Endodermal cell (in vitro differentiated cells): ENCODE data around the gene RTCB. TPM values are rescaled to one million over a fixed set of nuclear protein-coding genes. Genes with fewer than 3 reads are reported as not detected.

Experiments
- DNase-seq: peaks from one replicate; pipeline ENCODE4 v3.0.0-alpha.2; 2017
- H3K27ac ChIP-seq: 2 replicates; pipeline ENCODE4 v1.5.1; 2013; ENCODE audit warnings: mild to moderate bottlenecking, low read depth, low read length, moderate library complexity
- H3K27me3 ChIP-seq: 2 replicates; pipeline ENCODE4 v1.6.1; 2013; ENCODE audit warnings: mild to moderate bottlenecking, low read length, moderate library complexity; ENCODE audit not compliant: insufficient read depth, control insufficient read depth, poor library complexity, severe bottlenecking
- H3K36me3 ChIP-seq: 2 replicates; pipeline ENCODE4 v1.7.0; 2013; ENCODE audit warnings: mild to moderate bottlenecking, low read length, moderate library complexity; ENCODE audit not compliant: control insufficient read depth, insufficient read depth
- H3K4me1 ChIP-seq: one replicate; pipeline ENCODE4 v1.7.0; 2013; ENCODE audit warnings: low read length; ENCODE audit not compliant: control insufficient read depth, insufficient read depth
- H3K4me3 ChIP-seq: 2 replicates; pipeline ENCODE4 v1.5.1; 2013; ENCODE audit warnings: mild to moderate bottlenecking, low read length, moderate library complexity
- H3K9ac ChIP-seq: 2 replicates; pipeline ENCODE4 v1.6.1; 2013; ENCODE audit warnings: mild to moderate bottlenecking, low read length, moderate library complexity; ENCODE audit not compliant: poor library complexity, severe bottlenecking; ENCODE audit errors: extremely low read depth
- H3K9me3 ChIP-seq: 2 replicates; pipeline ENCODE4 v1.6.1; 2013; ENCODE audit warnings: mild to moderate bottlenecking, low read length, moderate library complexity; ENCODE audit not compliant: control insufficient read depth
- H3K27ac Mint-ChIP-seq: 2 replicates; pipeline ENCODE4 v1.8.0; 2020; ENCODE audit warnings: mixed read lengths
- H3K27me3 Mint-ChIP-seq: 2 replicates; pipeline ENCODE4 v1.8.0; 2021; ENCODE audit warnings: mild to moderate bottlenecking, mixed read lengths; ENCODE audit not compliant: insufficient read depth
- H3K36me3 Mint-ChIP-seq: 2 replicates; pipeline ENCODE4 v1.8.0; 2020; ENCODE audit warnings: low read depth, mixed read lengths
- H3K4me1 Mint-ChIP-seq: 2 replicates; pipeline ENCODE4 v1.8.0; 2020; ENCODE audit warnings: mixed read lengths
- H3K4me3 Mint-ChIP-seq: 2 replicates; pipeline ENCODE4 v1.8.0; 2020; ENCODE audit warnings: mild to moderate bottlenecking, moderate library complexity, mixed read lengths
- H3K9me3 Mint-ChIP-seq: 2 replicates; pipeline ENCODE4 v1.8.0; 2020; ENCODE audit warnings: mild to moderate bottlenecking, mixed read lengths
- WGBS, 2 experiments: methylation state at CpG; one replicate each; pipeline versions ENCODE4 v1.1.5 to v1.1.7; 2013; ENCODE audit warnings: missing lambda C conversion rate in 2 of 2, mixed read lengths in 1 of 2; ENCODE audit not compliant: insufficient coverage in 1 of 2, insufficient read length in 1 of 2; 5-methylcytosine and 5-hydroxymethylcytosine counted together
- total RNA-seq, 2 donors: library from RNA; stranded (reverse); fragmentation: NEBNext Ultra II Directional in 1 of 2; extraction: Animal tissue kit (Norgen Biotek cat#: 25700) in 1 of 2; gene quantifications; 2 replicates in 1 of 2; 3 replicates in 1 of 2; pipeline ENCODE4 v1.2.1, GENCODE V29; 2021
- TF ChIP-seq, protein P1 (sequence below): fragments of 200-600 bp; sonication (generic); conservative IDR thresholded peaks from 2 replicates; pipeline ENCODE4 v1.5.0; 2021; ENCODE audit warnings: antibody characterized with exemption, mild to moderate bottlenecking

RTCB gene
- total RNA-seq, 2 donors from 2014 or later, result 113 to 126 TPM

GRCh38 chr22:32421484-32421883, 9.4 kb upstream of the RTCB start:
- H3K9ac ChIP-seq, result no peak overlapping the region
- H3K36me3 Mint-ChIP-seq, result no peaks in the 10 kb centered on the region
- no peak overlapping the region for H3K27ac Mint-ChIP-seq
- no peak overlapping the region for H3K4me3 Mint-ChIP-seq
- H3K4me1 ChIP-seq, result no peaks in the 10 kb centered on the region
- H3K4me1 Mint-ChIP-seq, result no peaks in the 10 kb centered on the region
- H3K27ac ChIP-seq, result no peak overlapping the region
- TF ChIP-seq, protein P1, sequence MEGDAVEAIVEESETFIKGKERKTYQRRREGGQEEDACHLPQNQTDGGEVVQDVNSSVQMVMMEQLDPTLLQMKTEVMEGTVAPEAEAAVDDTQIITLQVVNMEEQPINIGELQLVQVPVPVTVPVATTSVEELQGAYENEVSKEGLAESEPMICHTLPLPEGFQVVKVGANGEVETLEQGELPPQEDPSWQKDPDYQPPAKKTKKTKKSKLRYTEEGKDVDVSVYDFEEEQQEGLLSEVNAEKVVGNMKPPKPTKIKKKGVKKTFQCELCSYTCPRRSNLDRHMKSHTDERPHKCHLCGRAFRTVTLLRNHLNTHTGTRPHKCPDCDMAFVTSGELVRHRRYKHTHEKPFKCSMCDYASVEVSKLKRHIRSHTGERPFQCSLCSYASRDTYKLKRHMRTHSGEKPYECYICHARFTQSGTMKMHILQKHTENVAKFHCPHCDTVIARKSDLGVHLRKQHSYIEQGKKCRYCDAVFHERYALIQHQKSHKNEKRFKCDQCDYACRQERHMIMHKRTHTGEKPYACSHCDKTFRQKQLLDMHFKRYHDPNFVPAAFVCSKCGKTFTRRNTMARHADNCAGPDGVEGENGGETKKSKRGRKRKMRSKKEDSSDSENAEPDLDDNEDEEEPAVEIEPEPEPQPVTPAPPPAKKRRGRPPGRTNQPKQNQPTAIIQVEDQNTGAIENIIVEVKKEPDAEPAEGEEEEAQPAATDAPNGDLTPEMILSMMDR, result no peak
- no peaks in the 10 kb centered on the region for H3K9me3 Mint-ChIP-seq
- 29 to 68% methylated on average over 1 to 2 of the region's 2 CpGs for WGBS, 2 experiments
- DNase-seq, result no peak
- peaks cover 57% of the 10 kb centered on the region for H3K27me3 ChIP-seq
- no peaks in the 10 kb centered on the region for H3K36me3 ChIP-seq
- no peak overlapping the region for H3K4me3 ChIP-seq
- H3K27me3 Mint-ChIP-seq, result peaks cover 55% of the 10 kb centered on the region
- H3K9me3 ChIP-seq, result no peaks in the 10 kb centered on the region

- H3K9me3 Mint-ChIP-seq, result no peaks in the 10 kb centered on the region
- H3K36me3 Mint-ChIP-seq, result no peaks in the 10 kb centered on the region
- Histone ChIP-seq H3K27me3 (peaks cover 44% of the 10 kb centered on the region), H3K9ac (no peak overlapping the region), H3K9me3 (no peaks in the 10 kb centered on the region), H3K27ac (no peak overlapping the region), H3K36me3 (no peaks in the 10 kb centered on the region), H3K4me1 (peaks cover 4% of the 10 kb centered on the region), H3K4me3 (no peak overlapping the region)
- 72 to 90% methylated on average over 4 of the region's 4 CpGs for WGBS, 2 experiments
- peaks cover 5% of the 10 kb centered on the region for H3K4me1 Mint-ChIP-seq
- TF ChIP-seq, protein P1, result no peak
- no peak for DNase-seq
- no peak overlapping the region for H3K27ac Mint-ChIP-seq
- no peak overlapping the region for H3K4me3 Mint-ChIP-seq
- peaks cover 36% of the 10 kb centered on the region for H3K27me3 Mint-ChIP-seq
Observed at GRCh38 chr22:32417906-32418305, 5.9 kb upstream of the RTCB start.

DNA sequence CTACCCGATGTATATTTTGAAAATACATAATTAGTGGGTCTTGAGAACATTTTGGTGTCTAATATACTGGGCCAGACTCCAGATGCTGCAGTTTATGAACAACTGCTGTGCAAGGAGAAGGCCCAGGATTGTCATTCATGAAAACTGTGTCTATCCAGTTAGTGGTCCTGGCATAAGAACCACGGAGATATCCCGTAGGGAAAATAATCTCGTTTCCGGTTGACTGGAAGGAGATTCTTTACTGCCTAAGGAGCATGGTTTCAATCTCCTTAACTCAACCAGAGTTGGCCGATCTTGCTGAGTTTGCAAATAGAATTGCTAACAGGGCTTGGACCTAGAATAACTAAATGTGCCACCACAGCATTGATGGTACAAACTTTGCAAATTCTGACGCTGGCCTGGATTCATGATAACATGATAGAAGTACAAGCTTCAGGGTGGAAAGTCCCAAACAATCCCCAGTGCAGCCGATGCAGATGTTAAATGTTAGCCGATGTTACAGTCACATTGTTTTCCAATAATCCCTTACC, 4.6 kb upstream of the RTCB start:
- Mint-ChIP-seq H3K9me3 (no peaks in the 10 kb centered on the region), H3K27me3 (peaks cover 23% of the 10 kb centered on the region), H3K27ac (no peak overlapping the region), H3K4me1 (peaks cover 6% of the 10 kb centered on the region), H3K36me3 (no peaks in the 10 kb centered on the region), H3K4me3 (no peak overlapping the region)
- Histone ChIP-seq H3K27ac (no peak overlapping the region), H3K9me3 (no peaks in the 10 kb centered on the region), H3K4me1 (peaks cover 4% of the 10 kb centered on the region), H3K9ac (no peak overlapping the region), H3K27me3 (peaks cover 31% of the 10 kb centered on the region), H3K4me3 (no peak overlapping the region), H3K36me3 (no peaks in the 10 kb centered on the region)
- 87 to 90% methylated on average over 9 of the region's 9 CpGs for WGBS, 2 experiments
- TF ChIP-seq, protein P1, result no peak
- no peak for DNase-seq
